AG10803 (cell line): ENCODE data around the gene AXDND1.

Experiments
- DNase-seq: peaks from one replicate; pipeline ENCODE4 v3.0.0; 2010; ENCODE audit warnings: low read depth
- H3K4me3 ChIP-seq: 2 replicates; pipeline ENCODE4 v1.5.1; 2011; ENCODE audit warnings: mild to moderate bottlenecking, low read length, control low read depth
- TF ChIP-seq, protein P1 (sequence below): conservative IDR thresholded peaks from 2 replicates; pipeline ENCODE4 v1.5.1; 2011; ENCODE audit warnings: mild to moderate bottlenecking, low read length, control low read depth, inconsistent platforms

Gene AXDND1

DNA sequence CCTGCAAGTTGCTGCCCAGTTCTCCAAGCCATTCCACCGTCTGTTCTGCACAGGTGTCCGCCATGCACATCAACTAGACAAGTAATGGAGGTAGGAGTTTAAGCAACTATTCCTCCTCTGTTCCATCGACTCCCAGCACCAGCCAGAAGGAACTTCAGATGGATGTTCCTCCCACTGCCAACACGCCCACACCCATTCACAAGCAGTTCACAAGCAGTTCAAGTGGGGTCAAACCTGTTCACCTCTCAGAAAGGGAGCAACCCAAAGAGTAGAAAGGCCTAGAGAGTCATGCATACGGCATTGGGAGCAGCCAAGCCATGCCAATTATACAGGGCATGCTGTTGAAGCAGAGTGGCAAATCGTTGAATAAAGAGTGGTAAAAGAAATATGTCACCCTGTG, 221.6 kb downstream of the AXDND1 start:
- no peak overlapping the region for H3K4me3 ChIP-seq
- TF ChIP-seq, protein P1, sequence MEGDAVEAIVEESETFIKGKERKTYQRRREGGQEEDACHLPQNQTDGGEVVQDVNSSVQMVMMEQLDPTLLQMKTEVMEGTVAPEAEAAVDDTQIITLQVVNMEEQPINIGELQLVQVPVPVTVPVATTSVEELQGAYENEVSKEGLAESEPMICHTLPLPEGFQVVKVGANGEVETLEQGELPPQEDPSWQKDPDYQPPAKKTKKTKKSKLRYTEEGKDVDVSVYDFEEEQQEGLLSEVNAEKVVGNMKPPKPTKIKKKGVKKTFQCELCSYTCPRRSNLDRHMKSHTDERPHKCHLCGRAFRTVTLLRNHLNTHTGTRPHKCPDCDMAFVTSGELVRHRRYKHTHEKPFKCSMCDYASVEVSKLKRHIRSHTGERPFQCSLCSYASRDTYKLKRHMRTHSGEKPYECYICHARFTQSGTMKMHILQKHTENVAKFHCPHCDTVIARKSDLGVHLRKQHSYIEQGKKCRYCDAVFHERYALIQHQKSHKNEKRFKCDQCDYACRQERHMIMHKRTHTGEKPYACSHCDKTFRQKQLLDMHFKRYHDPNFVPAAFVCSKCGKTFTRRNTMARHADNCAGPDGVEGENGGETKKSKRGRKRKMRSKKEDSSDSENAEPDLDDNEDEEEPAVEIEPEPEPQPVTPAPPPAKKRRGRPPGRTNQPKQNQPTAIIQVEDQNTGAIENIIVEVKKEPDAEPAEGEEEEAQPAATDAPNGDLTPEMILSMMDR: no peak
- DNase-seq: no peak

DNA sequence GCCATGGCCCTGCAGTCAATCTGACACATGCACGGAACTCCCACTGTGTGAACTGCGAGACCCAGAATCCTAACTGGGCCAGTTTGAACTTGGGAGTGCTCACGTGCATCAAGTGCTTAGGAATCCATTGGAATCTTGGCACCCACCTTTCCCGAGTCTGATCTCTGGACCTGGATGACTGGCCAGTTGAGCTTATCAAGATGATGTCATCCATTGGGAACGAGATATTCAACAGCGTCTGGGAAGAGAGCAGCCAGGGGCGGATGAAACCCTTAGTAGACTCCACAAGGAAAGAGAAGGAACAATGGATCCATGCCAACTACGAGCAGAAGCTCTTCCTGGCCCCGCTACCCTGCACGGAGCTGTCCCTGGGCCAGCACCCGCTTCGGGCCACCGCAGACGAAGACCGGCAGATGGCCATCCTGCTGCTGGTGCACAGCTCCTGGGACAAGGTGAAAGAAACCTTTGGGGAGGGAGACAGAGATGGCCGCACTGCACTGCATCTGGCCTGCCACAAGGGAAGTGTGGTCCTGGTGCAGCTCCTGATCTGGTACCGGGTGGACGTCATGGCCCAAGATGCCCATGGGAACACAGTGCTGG, 222.8 kb downstream of the AXDND1 start:
- TF ChIP-seq, protein P1: no peak
- H3K4me3 ChIP-seq: no peak overlapping the region
- no peak for DNase-seq

DNA sequence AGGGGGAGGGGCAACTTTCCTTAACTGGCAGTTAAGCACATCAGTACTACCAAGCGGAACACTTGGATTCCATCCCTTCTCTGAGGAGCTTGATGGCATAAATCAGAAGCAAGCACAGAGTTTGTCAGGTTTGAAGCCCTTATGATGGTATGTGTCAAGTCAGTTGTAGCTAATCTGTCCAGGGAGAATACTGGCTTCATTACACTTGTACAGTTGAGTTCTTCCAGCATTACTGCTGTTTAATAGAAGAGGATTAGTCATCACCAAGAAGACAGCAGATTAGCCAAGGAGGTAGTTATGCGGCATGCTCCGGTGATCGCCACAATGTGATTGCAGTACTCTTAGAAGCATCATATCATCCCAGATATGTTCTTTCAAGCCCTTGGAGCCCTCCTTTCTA, 223.7 kb downstream of the AXDND1 start:
- DNase-seq: no peak
- H3K4me3 ChIP-seq: no peak overlapping the region
- TF ChIP-seq, protein P1: no peak

DNA sequence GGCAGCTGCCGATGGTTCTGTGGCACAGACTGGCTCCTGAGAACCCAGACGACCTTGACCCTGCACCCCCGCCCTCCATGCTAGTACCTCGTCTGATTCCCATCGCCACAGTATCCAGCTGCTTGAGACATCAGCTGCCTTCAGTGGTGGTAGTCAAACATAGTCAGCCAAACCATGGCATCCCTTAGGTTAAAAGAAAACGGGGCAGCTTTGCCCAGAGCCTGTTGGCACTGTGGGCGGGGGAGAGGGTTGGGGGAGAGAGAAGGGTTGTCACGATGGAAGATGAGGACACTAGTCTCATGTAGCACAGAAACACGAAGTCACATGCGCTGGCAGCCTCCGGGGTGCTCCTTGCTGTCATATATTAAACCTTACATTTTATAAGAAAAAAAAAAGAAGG, 224.9 kb downstream of the AXDND1 start:
- no peak overlapping the region for H3K4me3 ChIP-seq
- DNase-seq: no peak

DNA sequence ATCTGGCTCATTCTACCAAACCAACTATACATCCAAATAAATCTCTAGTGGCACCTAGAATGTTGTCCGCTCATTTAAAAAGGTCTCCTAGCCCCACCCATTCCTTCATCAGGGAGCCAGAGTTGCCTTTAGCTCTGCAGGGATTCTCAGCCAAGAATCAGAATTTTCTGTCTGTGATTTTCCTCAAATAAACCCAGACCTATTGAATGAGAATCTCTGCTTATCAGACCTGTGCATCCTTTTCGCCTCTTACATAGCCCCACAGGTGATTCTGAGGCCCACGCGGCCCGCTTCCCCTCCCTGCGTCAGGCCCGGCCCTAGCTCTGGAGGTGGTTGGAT, 225.5 kb downstream of the AXDND1 start:
- DNase-seq: no peak
- H3K4me3 ChIP-seq: no peak overlapping the region
- TF ChIP-seq, protein P1: no peak

More for the DNA sequence above, 224.9 kb downstream of the AXDND1 start:
- TF ChIP-seq, protein P1: no peak

DNA sequence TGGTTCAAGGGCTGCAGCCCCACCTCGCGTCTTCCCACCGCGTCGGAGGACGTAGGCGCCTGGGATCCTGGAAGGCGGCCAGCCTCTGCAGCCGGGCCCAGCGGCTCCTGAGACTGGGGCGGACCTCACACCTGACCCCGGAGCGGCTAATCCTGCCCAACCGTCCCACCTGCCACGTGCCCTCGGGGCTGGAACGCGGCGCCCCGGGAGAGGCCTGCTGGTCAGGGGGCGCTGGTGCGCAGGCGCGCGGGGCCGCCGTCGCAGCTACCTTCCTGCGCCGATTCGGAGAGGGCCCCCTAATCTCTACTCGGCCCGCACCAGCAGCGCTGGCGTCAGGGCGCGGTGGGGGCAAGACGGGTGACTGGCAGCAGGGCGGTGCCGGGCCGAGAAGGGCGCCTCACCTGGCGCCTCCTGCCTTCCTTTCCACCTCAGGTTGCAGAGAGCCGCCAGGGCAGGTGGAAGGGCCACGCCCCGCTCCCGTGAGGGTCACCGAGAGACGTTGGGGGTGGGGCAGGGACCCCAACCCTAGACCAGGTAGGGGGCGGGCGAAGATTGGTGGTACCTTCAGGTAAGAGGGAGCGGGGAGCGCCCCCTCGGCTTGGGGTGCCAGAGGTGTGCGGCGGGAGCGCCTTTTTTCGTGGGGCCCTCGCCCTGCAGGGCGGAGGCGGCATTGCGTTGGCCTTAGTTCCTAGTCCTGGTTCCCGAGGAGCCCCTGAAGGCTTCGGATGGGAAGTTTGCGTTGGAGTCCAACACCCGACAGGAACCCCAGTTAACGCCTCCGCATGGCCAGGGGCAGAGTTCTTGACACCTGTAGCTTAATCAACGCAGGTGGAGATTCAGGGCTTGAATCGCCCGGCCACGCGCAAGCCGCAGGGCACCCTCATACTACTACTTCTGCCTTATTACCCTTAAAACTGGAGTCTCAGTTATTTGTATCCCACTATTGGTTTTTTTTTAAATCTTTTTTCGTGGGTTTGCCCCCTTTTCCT, 226.1 kb downstream of the AXDND1 start, which contains the start of gene TDRD5:
Gene TDRD5 (plus strand): TSS at position 241 of the 989 bp plus-strand sequence. CDS start 784 bp downstream, outside the sequence.
- TF ChIP-seq, protein P1: no peak
- no peak within 1 kb of the TSS for H3K4me3 ChIP-seq
- no peak for DNase-seq
